HG02973 (cell line): ENCODE data around the gene SNAPC5.
"Not testable (repeated sequence)": the region's sequence is repeated elsewhere in the genome, so short reads cannot be mapped to it uniquely, and the experiment has no call there.

Experiments used
- ATAC-seq: cut with Tn5 transposase; IDR thresholded peaks from one replicate; pipeline ENCODE4 v1.9.1; 2021; ENCODE audit warnings: moderate library complexity; ENCODE audit not compliant: unreplicated experiment

Gene SNAPC5

GRCh38 chr15:66461294-66461693, 36.3 kb downstream of the SNAPC5 start:
- not testable (repeated sequence) for ATAC-seq

DNA sequence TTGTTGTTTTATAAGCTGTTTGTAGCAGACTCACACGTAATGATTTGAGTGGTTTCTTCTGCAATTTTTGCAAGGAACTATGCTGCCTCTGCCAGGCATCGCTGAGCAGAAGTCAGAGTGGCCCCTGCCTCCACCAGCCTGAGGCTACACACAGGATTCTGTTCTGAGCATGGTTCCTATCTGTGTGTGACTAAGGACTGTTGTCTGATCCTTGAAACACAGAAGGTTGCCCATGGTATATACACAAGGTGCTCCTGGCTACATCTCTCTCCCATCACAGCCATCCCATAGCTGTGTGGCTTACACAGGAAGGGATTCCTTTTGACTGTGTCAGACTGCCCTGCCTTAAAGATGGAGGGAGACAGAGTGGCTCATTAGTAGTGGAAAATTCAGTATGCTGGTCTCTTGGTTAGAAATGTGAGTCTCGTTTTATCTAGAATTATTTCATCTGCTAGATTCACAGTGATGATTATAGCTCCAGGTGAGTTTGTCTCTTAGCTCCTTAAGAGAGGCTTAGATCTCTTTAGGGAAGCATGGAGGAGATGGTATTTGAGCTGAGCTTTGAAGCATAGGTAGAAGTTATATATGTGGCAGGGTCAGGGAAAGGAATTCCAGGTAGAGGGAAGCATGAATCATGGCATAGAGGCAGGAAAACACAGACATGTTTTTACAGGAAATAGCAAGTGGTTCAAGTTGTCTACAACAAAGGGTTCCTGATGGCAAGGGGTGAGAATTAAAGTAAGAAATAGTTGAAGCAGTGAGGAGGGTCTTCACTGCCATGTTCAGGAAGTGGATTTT, 37.5 kb downstream of the SNAPC5 start:
- ATAC-seq = no peak

DNA sequence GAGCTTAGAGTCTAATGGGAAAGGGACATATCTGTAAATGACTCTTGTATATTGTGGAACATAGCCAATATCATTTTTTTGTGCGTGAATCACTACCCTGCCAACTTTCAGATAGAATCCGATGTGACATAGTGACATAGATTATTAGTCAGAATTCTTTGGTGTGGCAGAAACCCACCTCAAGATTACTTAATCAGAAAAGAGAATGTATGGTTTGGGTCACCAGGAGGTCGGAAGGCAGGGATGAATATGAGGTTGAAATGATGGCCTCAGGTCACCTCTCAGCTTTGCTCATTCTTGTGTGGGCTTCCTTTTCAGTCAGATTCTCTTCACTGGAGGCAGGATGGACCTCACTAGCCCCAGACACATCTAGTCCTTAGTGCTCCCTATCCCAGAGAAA, 41.4 kb downstream of the SNAPC5 start:
- no peak for ATAC-seq

DNA sequence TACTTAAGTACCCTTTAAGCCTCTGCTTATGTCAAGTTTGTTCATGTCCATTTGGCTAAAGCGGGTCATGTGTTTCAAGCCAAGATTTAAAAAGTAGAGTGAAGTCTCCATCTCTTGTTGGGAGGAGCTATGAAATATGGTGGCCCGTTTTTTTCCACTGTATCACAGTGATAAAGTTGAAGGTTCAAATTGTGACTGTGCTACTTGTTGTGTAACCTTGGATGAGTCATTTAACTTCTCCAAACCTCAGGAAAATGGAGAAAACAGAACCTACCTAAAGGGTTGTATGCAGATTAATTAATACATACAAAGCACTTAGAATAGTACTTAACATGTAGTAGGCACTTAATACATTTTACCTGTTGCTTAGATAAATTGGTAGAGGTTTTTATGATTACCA, 43.4 kb downstream of the SNAPC5 start:
- no peak for ATAC-seq

- ATAC-seq = no peak
Observed at GRCh38 chr15:66452971-66453580, 44.5 kb downstream of the SNAPC5 start.

DNA sequence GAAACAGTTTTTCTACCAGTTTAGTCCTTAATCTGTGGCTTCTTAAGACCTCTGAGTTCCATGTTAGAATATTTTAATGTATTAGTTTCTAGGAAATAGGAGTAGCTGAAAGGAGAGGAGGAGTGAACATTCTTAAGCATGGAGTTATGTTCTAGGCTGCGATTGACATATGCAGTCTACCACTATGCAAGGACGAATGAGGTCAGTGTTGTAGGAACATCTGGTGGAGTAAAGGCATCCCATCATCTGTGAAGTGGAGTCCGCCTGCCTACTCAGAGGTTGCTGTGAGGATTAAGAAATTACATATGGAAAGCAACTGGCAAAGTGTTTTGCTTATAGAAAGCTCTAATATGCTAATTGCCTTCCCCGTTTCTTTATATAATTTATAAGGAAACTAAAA, 45.1 kb downstream of the SNAPC5 start:
- no peak for ATAC-seq
